SK-N-SH treated with all-trans-retinoic acid at 6 μM for 48 hours (cell line): ENCODE data around the gene GC.

Experiments
- GLIS3 ChIP-seq: fragments of 250-450 bp; sonication (Bioruptor Pico); IDR thresholded peaks from 2 replicates; pipeline ENCODE4 v1.5.0; 2020; ENCODE audit warnings: mild to moderate bottlenecking, moderate library complexity
- PATZ1 ChIP-seq: fragments of 250-450 bp; sonication (Bioruptor Pico); IDR thresholded peaks from 2 replicates; pipeline ENCODE4 v1.8.0; 2020; ENCODE audit warnings: mild to moderate bottlenecking, moderate library complexity, borderline replicate concordance
- PPARA ChIP-seq: fragments of 250-450 bp; sonication (Bioruptor Pico); IDR thresholded peaks from 2 replicates; pipeline ENCODE4 v1.5.0; 2020; ENCODE audit warnings: mild to moderate bottlenecking, borderline replicate concordance
- SNAI2 ChIP-seq: fragments of 250-450 bp; sonication (Bioruptor Pico); IDR thresholded peaks from 2 replicates; pipeline ENCODE4 v1.5.0; 2020; ENCODE audit warnings: mild to moderate bottlenecking, moderate library complexity
- ZC3H10 ChIP-seq: fragments of 250-450 bp; sonication (Bioruptor Pico); IDR thresholded peaks from 2 replicates; pipeline ENCODE4 v1.5.1; 2021; ENCODE audit warnings: mild to moderate bottlenecking, moderate library complexity
- ZFP3 ChIP-seq: fragments of 250-450 bp; sonication (Bioruptor Pico); IDR thresholded peaks from 2 replicates; pipeline ENCODE4 v1.5.0; 2020; ENCODE audit warnings: mild to moderate bottlenecking, moderate library complexity
- ZNF70 ChIP-seq: fragments of 450-650 bp; formaldehyde crosslinking; IDR thresholded peaks from 2 replicates; pipeline ENCODE4 v1.5.0; 2020; ENCODE audit warnings: mild to moderate bottlenecking, moderate library complexity
- ZNF8 ChIP-seq: fragments of 450-650 bp; formaldehyde crosslinking; IDR thresholded peaks from 2 replicates; pipeline ENCODE4 v1.5.0; 2020; ENCODE audit warnings: mild to moderate bottlenecking, moderate library complexity

GRCh38 chr4:71772592-71772991 lies 11.3 kb downstream of the GC start:
- TF ChIP-seq PATZ1 (CRISPR knock-in tag) (no peak), ZFP3 (no peak), ZC3H10 (no peak), GLIS3 (CRISPR knock-in tag) (no peak), PPARA (CRISPR knock-in tag) (no peak), SNAI2 (CRISPR knock-in tag) (no peak), ZNF70 (CRISPR knock-in tag) (no peak), ZNF8 (CRISPR knock-in tag) (no peak)
